Stomach (tissue), 4 donors: Measurements from ENCODE around the gene RBPJ.

Experiments used
- POLR2AphosphoS5 ChIP-seq, 3 donors: sonication (generic); formaldehyde crosslinking; IDR thresholded peaks; one replicate each; pipeline ENCODE4 v1.6.1; 2016; ENCODE audit warnings: antibody characterized with exemption in 3 of 3
- TF ChIP-seq, protein P1 (sequence below), 7 experiments: fragments of 450-650 bp in 4 of 7; fragments of 200-600 bp in 3 of 7; sonication (generic) in 3 of 7; IDR thresholded peaks; one replicate each; pipeline ENCODE4 v1.5.1; 2016 to 2019; ENCODE audit warnings: antibody characterized with exemption in 7 of 7, control low read depth in 2 of 7, mild to moderate bottlenecking in 1 of 7

GRCh38 chr4:26425953-26426352, 105.1 kb downstream of the RBPJ start:
- TF ChIP-seq, protein P1, sequence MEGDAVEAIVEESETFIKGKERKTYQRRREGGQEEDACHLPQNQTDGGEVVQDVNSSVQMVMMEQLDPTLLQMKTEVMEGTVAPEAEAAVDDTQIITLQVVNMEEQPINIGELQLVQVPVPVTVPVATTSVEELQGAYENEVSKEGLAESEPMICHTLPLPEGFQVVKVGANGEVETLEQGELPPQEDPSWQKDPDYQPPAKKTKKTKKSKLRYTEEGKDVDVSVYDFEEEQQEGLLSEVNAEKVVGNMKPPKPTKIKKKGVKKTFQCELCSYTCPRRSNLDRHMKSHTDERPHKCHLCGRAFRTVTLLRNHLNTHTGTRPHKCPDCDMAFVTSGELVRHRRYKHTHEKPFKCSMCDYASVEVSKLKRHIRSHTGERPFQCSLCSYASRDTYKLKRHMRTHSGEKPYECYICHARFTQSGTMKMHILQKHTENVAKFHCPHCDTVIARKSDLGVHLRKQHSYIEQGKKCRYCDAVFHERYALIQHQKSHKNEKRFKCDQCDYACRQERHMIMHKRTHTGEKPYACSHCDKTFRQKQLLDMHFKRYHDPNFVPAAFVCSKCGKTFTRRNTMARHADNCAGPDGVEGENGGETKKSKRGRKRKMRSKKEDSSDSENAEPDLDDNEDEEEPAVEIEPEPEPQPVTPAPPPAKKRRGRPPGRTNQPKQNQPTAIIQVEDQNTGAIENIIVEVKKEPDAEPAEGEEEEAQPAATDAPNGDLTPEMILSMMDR (IDR thresholded peaks at IDR 0.05): no peak
- no peak for TF ChIP-seq POLR2AphosphoS5 (IDR thresholded peaks at IDR 0.05)
